HG02798 (cell line): ENCODE data around the gene SCGB3A1.

ENCODE experiments used
- ATAC-seq: cut with Tn5 transposase; IDR thresholded peaks from one replicate; pipeline ENCODE4 v1.9.1; 2021; ENCODE audit warnings: mild to moderate bottlenecking; ENCODE audit not compliant: unreplicated experiment, poor library complexity

Gene SCGB3A1

GRCh38 chr5:180625791-180626660, 34.7 kb upstream of the SCGB3A1 start:
- ATAC-seq, result no peak

DNA sequence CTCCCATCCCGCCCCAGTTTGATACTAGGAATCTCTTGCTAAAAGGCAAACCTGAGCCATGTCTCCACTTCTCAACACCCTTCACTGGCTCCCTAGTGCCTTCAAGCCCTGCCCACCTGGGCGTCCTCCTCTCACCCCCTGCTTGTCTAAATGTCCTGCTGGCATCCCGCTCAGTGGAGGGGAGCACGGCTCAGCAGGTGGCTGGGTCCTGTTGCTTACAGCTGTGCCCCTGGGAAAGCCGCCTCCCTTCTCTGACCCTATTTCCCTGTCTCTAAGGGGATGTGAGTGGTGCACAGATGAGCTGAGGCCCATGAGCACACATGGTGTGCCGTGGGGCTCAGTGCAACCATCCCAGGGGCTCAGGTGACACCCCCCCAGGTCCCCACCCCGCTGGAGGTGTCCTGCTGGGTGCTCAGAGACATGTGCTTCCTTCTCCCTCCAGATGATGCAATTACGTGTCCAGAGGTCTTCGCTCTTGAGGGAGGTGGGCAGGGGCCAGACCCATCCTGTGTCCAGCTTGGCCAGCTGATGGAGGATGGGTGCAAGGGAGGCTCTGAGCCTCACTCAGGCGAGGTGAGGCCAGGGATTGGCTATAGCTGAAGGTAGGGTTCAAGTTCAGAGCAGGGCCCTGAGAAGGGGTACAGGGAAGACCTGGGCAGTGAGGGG, 34.0 kb upstream of the SCGB3A1 start:
- no peak for ATAC-seq

DNA sequence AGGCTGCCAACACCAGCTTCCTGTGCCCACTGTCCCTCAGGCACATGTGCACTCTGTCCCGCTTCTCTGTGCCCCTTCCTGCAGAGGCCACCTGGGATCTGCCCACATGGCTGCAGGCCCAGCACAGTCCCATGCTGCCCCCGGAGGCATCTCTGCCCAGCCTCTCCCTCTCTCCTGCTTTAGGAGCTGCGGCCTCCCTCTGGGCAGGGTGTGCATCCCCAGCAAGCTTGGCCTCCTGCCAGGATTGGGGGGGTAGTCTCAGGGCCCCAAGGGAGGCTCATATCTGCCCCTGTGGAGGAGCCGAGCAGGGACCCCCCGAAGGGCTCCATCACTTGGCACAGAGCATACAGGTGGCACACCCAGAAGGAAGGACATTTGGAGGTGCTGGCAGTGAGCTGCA, 33.3 kb upstream of the SCGB3A1 start:
- no peak for ATAC-seq

DNA sequence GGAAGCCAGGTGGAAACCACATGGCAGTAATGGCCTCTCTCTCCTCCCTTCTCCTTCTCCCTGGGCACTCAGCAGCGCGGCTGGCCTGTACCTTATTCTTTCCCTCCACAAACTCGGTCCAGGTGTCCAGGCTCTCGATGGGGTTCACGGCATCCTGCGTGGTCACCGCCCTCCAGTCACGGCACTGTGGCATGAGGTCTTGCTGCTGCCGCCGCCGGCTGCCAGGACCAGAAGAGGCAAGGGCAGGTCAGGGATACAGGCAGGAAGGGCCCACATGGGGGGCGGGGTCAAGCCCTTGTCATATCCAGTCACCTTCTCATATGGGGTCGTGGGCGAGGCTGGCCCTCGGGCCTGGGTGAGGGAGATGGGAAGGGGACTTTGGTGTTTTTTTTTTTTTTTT, 32.5 kb upstream of the SCGB3A1 start:
- no peak for ATAC-seq

- no peak for ATAC-seq
Measured at GRCh38 chr5:180623411-180623834, 32.1 kb upstream of the SCGB3A1 start.

DNA sequence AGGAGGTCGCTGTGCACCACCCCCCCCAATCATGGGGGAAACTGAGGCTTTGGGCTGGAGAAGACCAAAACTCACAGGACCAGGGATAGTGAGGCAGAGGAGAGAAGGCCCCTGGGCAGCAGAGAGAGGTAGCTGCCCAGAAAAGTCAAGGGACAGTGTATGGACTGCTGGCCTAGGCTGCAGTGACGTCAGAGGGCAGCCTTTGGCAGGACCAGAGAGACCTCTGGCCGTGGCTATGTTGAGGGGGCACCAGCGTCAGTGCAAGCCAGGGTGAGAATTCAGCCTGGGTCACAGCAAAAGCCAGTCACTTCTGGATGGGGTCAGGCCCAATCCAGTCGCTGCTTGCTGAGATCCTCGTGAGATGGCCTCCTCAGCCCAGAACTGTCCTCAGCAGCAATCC, 31.6 kb upstream of the SCGB3A1 start:
- ATAC-seq, result no peak

DNA sequence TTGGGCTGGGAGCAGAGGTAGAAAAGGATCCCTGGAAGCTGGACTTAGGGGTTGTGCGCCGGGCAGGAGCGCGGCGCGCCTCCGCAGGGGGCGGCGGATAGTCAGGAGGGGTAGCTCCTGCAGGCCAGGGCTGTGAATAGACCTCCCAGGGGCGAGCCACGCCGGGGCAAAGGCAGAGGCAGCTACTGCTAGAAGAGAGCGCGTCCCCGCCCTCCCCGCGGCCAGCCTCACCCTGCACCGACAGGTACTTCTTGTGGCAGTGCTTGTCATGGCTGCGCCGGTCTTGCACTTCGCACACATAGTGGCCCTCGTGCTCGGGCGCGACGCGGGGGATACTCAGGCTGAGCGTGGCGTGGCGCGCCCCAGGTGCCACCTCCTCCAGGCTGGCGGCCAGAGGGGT, 30.0 kb upstream of the SCGB3A1 start:
- ATAC-seq, result no peak

- no peak for ATAC-seq
Measured at GRCh38 chr5:180620014-180620413, 28.7 kb upstream of the SCGB3A1 start.

- no peak for ATAC-seq
Measured at GRCh38 chr5:180619563-180619915, 28.2 kb upstream of the SCGB3A1 start.

- ATAC-seq, result no peak
Measured at GRCh38 chr5:180618829-180619562, 27.7 kb upstream of the SCGB3A1 start.

DNA sequence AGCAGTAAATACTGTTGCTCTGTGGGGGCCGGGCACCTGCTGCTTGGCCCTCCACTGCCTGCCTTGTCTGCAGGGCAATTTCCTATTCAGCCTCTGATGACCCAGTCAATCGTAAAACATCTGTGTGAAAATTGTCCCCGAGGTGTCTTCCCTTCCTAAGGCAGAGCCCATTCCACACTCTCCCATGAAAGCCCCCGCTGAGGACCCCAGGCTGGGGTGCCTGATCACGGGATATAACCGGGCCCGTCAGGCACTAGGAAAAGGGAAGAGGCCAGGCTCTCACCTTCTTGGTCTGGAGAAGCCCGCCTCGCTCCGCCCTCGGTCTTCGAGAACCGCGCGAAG, 27.2 kb upstream of the SCGB3A1 start:
- no peak for ATAC-seq

DNA sequence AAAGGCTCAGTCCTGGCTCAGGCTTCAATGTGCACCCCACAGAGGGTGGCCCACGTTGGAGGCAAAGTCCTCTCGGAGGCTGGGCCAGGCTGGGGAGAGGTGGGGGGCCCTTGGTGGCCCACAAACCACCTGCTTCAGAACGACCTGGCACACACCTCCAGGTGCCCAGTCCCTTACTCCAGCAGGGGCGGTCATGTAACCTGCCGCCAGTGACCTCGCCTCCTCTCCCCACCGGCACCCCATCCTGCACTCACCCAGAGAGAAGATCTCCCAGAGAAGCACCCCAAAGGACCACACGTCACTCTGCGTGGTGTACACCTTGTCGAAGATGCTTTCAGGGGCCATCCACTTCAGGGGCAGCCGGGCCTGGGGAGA, 22.5 kb upstream of the SCGB3A1 start:
- ATAC-seq, result no peak

- no peak for ATAC-seq
Measured at GRCh38 chr5:180613188-180613813, 22.0 kb upstream of the SCGB3A1 start.

DNA sequence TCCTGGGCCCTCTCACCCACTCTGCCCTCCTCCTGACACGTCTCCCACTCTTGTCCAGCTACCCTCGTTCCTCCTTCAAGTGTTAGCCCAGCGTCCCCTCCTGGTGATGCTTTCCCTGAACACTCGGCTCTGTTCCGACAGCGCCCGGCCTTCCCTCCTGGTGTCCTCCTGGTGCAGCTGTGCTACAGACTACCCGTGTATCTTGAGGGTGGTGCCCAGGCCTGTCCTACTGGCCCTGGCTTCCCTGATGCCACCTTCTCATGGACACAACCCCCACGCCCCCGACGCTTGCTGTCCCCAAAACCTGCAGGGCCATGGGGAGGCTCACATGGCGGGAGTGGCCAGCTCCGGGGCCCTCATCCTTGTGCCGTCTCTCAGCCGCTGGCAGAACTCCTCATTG, 21.4 kb upstream of the SCGB3A1 start:
- no peak for ATAC-seq

DNA sequence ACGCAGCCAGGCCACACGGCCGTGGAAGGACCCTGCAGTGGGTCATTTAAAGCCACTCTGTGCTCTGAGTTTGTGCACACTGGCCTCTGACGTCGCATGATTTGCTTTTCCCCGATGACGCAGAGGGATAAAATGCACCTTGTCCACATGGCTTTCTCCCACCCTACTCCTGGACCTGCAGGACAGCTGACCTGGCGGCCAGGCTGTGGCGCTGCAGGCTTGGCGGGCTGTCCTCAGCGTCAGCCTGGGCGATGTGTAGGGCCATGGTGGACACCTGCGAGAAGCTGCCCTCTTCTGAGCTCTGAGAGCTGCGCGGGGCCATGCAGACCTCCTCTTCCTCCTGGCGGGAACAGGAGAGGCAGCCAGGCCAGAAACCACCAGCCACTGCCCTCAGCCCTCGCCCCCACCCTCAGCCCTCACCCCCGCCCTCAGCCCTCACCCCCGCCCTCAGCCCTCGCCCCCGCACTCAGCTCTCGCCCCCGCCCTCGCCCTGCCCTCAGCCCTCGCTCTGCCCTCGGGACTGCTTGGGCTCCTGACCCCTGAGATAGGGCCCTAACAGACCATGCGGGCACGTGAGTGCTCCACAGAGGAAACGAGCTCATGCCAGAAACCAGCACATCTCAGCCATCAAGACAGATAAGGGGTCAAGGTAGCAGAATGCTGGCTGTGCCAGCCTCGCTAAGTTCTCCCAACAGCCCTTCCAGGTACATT, 20.0 kb upstream of the SCGB3A1 start:
- no peak for ATAC-seq

- ATAC-seq, result no peak
Measured at GRCh38 chr5:180609817-180610550, 18.7 kb upstream of the SCGB3A1 start.

GRCh38 chr5:180609386-180609785, 18.1 kb upstream of the SCGB3A1 start:
- no peak for ATAC-seq

DNA sequence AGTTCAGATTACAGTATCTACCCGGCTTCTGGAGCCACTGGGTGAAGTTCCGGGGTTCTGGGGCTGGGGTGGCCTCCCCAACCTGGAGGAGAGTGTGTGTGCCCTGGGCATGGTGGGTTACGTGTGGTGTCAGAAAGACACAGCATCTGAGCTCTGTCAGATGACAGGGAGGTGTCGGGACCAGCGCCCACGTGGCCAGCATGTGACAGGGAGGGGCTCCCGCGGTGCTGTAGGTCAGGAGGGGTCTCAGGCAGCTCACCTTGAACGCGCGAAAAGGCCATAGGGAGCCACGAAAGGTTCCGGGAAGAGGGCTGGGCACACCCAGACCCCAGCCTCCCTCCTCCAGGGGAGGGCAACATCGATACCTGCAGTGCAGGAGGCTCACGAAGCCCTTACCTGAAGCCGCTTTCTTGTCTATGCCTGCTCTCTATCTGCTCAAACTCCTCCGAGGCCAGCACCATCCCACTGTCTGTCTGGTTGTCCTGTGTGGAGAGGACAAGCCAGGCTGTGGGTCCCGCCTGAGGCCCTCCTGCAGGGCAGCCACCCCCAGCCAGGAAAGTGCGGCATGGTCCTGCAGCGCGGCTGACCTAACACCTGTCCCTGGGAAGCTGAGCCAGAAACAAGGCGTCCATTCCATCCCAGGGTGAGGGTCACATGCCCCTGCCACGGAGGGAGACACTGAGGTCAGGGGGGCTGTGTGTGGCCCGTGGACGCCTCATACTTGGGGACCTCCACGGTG, 17.4 kb upstream of the SCGB3A1 start:
- ATAC-seq, result no peak
